Prostate gland (tissue), 2 donors: ENCODE measurements around the gene MALRD1. TPM values are rescaled to one million over a fixed set of nuclear protein-coding genes. Genes with fewer than 3 reads are reported as not detected.

ENCODE experiments used
- DNase-seq: peaks from one replicate; pipeline ENCODE4 v3.0.0-alpha.2; 2019; ENCODE audit warnings: low spot score
- H3K27ac ChIP-seq, 2 donors: fragments of 200-600 bp; sonication (generic); 2 replicates each; pipeline ENCODE4 v1.5.1; 2017 to 2019
- H3K27me3 ChIP-seq: fragments of 200-600 bp; sonication (generic); replicated peaks from 2 replicates; pipeline ENCODE4 v1.5.1; 2019; ENCODE audit not compliant: insufficient read depth
- H3K36me3 ChIP-seq, 2 donors: fragments of 200-600 bp; sonication (generic); 1 replicate in 1 of 2; 2 replicates in 1 of 2; pipeline versions ENCODE4 v1.5.1 to v1.8.1; 2017 to 2019
- H3K4me1 ChIP-seq: fragments of 200-600 bp; sonication (generic); replicated peaks from 2 replicates; pipeline ENCODE4 v1.5.1; 2019
- H3K4me3 ChIP-seq, 2 donors: fragments of 200-600 bp; sonication (generic); 2 replicates each; pipeline ENCODE4 v1.5.1; 2017 to 2019
- H3K9me3 ChIP-seq: fragments of 200-600 bp; sonication (generic); 2 replicates; pipeline ENCODE4 v1.5.1; 2017
- POLR2A ChIP-seq: fragments of 450-650 bp; IDR thresholded peaks from one replicate; pipeline ENCODE4 v1.6.1; 2016; ENCODE audit warnings: antibody characterized with exemption, mild to moderate bottlenecking
- POLR2AphosphoS5 ChIP-seq: sonication (generic); formaldehyde crosslinking; IDR thresholded peaks from one replicate; pipeline ENCODE4 v1.6.1; 2017; ENCODE audit warnings: antibody characterized with exemption
- WGBS: methylation state at CpG from one replicate; pipeline ENCODE4 v1.1.5; 2018; 5-methylcytosine and 5-hydroxymethylcytosine counted together
- intact Hi-C: fragments of 100-400 bp; cut with DNase I; formaldehyde crosslinking; loops from one replicate; pipeline ENCODE4 v1.14.2; 2022
- total RNA-seq, 2 donors: library from RNA; depleted of rRNA; stranded (reverse); fragments of >200 nt; gene quantifications; one replicate each; pipeline ENCODE4 v1.1.0, GENCODE V29; 2016
- TF ChIP-seq, protein P1 (sequence below), 4 experiments: fragments of 200-600 bp in 2 of 4; fragments of 450-650 bp in 2 of 4; sonication (generic) in 2 of 4; IDR thresholded peaks; 1 replicate in 3 of 4; 2 replicates in 1 of 4; pipeline ENCODE4 v1.5.1; 2016 to 2019; ENCODE audit warnings: antibody characterized with exemption in 4 of 4, mild to moderate bottlenecking in 2 of 4, moderate library complexity in 2 of 4

MALRD1 gene
- total RNA-seq, 2 donors from 2014 or later = 2.1 TPM; not detected in 1

GRCh38 chr10:19168584-19168983 is 120.0 kb downstream of the MALRD1 start:
- H3K27me3 ChIP-seq = no peaks in the 10 kb centered on the region
- intact Hi-C loops = no loop called here
- WGBS = 63% methylated on average over 2 of the region's 2 CpGs

DNA sequence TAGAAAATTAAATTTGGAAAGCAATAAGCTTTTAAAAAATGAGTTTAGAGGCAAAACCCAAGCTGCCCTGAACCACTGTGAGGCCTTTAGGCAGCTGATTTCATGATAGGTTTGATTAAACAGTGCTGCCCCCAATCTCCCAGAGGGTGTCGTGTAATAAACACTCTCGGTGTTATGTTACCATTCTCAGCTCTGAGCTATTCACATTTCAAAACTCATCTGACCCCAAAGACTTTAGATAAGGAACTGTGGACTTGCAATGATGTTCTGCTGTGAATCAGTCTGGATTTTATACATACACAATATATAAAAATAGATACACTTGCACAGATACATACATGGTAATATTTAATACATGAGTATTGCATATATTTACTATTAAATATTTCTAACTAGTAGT is 120.4 kb downstream of the MALRD1 start:
- Histone ChIP-seq H3K36me3 (no peaks in the 10 kb centered on the region), H3K4me1 (no peaks in the 10 kb centered on the region), H3K9me3 (no peaks in the 10 kb centered on the region), H3K27ac (no peak overlapping the region), H3K4me3 (no peak overlapping the region), H3K27me3 (no peaks in the 10 kb centered on the region)
- intact Hi-C loops = no loop called here
- DNase-seq = no peak
- WGBS = 85% methylated on average over 2 of the region's 2 CpGs
- TF ChIP-seq POLR2A (no peak), POLR2AphosphoS5 (no peak)
- TF ChIP-seq, protein P1, sequence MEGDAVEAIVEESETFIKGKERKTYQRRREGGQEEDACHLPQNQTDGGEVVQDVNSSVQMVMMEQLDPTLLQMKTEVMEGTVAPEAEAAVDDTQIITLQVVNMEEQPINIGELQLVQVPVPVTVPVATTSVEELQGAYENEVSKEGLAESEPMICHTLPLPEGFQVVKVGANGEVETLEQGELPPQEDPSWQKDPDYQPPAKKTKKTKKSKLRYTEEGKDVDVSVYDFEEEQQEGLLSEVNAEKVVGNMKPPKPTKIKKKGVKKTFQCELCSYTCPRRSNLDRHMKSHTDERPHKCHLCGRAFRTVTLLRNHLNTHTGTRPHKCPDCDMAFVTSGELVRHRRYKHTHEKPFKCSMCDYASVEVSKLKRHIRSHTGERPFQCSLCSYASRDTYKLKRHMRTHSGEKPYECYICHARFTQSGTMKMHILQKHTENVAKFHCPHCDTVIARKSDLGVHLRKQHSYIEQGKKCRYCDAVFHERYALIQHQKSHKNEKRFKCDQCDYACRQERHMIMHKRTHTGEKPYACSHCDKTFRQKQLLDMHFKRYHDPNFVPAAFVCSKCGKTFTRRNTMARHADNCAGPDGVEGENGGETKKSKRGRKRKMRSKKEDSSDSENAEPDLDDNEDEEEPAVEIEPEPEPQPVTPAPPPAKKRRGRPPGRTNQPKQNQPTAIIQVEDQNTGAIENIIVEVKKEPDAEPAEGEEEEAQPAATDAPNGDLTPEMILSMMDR (IDR thresholded peaks at IDR 0.05) = no peak

More at GRCh38 chr10:19168584-19168983, 120.0 kb downstream of the MALRD1 start:
- Histone ChIP-seq H3K4me1 (no peaks in the 10 kb centered on the region), H3K27ac (no peak overlapping the region), H3K36me3 (no peaks in the 10 kb centered on the region), H3K9me3 (no peaks in the 10 kb centered on the region), H3K4me3 (no peak overlapping the region)
- TF ChIP-seq, protein P1 (IDR thresholded peaks at IDR 0.05) = no peak
- TF ChIP-seq POLR2A (no peak), POLR2AphosphoS5 (no peak)
- DNase-seq = no peak

GRCh38 chr10:19169684-19170083 is 121.1 kb downstream of the MALRD1 start:
- Histone ChIP-seq H3K36me3 (no peaks in the 10 kb centered on the region), H3K4me1 (no peaks in the 10 kb centered on the region), H3K9me3 (no peaks in the 10 kb centered on the region), H3K4me3 (no peak overlapping the region), H3K27me3 (no peaks in the 10 kb centered on the region), H3K27ac (no peak overlapping the region)
- no peak for DNase-seq
- intact Hi-C loops = no loop called here
- 54% methylated on average over 2 of the region's 2 CpGs for WGBS
- no peak for TF ChIP-seq POLR2A
- no peak for TF ChIP-seq POLR2AphosphoS5
- TF ChIP-seq, protein P1 (IDR thresholded peaks at IDR 0.05) = no peak

DNA sequence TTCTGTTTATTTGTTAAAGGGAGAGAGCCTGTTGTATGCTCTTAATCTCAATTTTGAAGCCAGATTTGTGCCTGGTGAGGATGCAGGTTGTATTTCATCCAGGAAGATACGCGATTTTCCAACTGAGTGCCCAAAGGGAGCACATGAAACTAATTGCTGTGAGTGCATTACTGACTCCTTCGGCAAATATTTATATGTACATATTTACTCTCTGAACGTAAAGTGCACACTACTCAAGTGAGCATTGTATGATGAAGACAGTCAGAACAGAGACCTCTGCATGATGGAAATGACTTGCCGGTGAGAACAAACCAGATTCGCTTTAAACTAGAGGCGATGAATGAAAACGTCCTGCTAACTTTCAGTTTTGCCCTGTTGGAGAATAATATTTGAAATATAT is 130.1 kb downstream of the MALRD1 start:
- Histone ChIP-seq H3K4me1 (no peaks in the 10 kb centered on the region), H3K27ac (no peak overlapping the region), H3K9me3 (no peaks in the 10 kb centered on the region), H3K4me3 (no peak overlapping the region), H3K27me3 (no peaks in the 10 kb centered on the region), H3K36me3 (no peaks in the 10 kb centered on the region)
- TF ChIP-seq, protein P1 (IDR thresholded peaks at IDR 0.05) = no peak
- no peak for TF ChIP-seq POLR2AphosphoS5
- TF ChIP-seq POLR2A = no peak
- DNase-seq = no peak
- intact Hi-C loops = no loop called here
- 68% methylated on average over 8 of the region's 8 CpGs for WGBS

GRCh38 chr10:19184891-19185290 is 136.3 kb downstream of the MALRD1 start:
- no peak overlapping the region for H3K4me3 ChIP-seq
- no peak for DNase-seq
- H3K9me3 ChIP-seq = no peaks in the 10 kb centered on the region
- TF ChIP-seq, protein P1 (IDR thresholded peaks at IDR 0.05) = no peak
- no peak for TF ChIP-seq POLR2A
- TF ChIP-seq POLR2AphosphoS5 = no peak
- intact Hi-C loops = no loop called here
- H3K27me3 ChIP-seq = no peaks in the 10 kb centered on the region
- no peak overlapping the region for H3K27ac ChIP-seq
- H3K4me1 ChIP-seq = no peaks in the 10 kb centered on the region
- H3K36me3 ChIP-seq = no peaks in the 10 kb centered on the region
- 71% methylated on average over 2 of the region's 2 CpGs for WGBS
